ENCODE data around the gene GK. TPM values are rescaled to one million over a fixed set of nuclear protein-coding genes. Genes with fewer than 3 reads are reported as not detected.
A peak's percentile ranks its signal among the peaks of the same experiment; 100 is the strongest.
"Not testable (repeated sequence)": the region's sequence is repeated elsewhere in the genome, so short reads cannot be mapped to it uniquely, and the experiment has no call there.

The GK gene
- total RNA-seq, 1 donor from 2014 or later = 28.2 TPM

GRCh38 chrX:30626402-30626801 is 26.8 kb upstream of the GK start:
- Mint-ChIP-seq H3K27me3 (no peaks in the 10 kb centered on the region), H3K36me3 (no peaks in the 10 kb centered on the region), H3K9me3 (no peaks in the 10 kb centered on the region), H3K4me1 (ENCODE audit: unreplicated experiment) (no peaks in the 10 kb centered on the region), H3K4me3 (no peak overlapping the region), H3K27ac (no peak overlapping the region)
- no peak for DNase-seq (ENCODE audit: extremely low spot score, unreplicated experiment)
- no peak for TF ChIP-seq CTCF (conservative IDR thresholded peaks at IDR 0.05)

GRCh38 chrX:30627818-30628652 is 25.2 kb upstream of the GK start:
- no peak for DNase-seq (ENCODE audit: extremely low spot score, unreplicated experiment)
- Mint-ChIP-seq H3K27me3 (no peaks in the 10 kb centered on the region), H3K36me3 (no peaks in the 10 kb centered on the region), H3K27ac (peak overlapping the region; percentile 50), H3K9me3 (no peaks in the 10 kb centered on the region), H3K4me3 (no peak overlapping the region), H3K4me1 (ENCODE audit: unreplicated experiment) (no peaks in the 10 kb centered on the region)
- TF ChIP-seq CTCF (conservative IDR thresholded peaks at IDR 0.05) = no peak

GRCh38 chrX:30634070-30634469 is 19.2 kb upstream of the GK start:
- H3K4me3 Mint-ChIP-seq; H3K36me3 Mint-ChIP-seq; H3K27ac Mint-ChIP-seq; H3K9me3 Mint-ChIP-seq; H3K27me3 Mint-ChIP-seq; DNase-seq (ENCODE audit: extremely low spot score, unreplicated experiment); H3K4me1 Mint-ChIP-seq (ENCODE audit: unreplicated experiment): not testable (repeated sequence)

- no peak for DNase-seq (ENCODE audit: extremely low spot score, unreplicated experiment)
- Mint-ChIP-seq H3K9me3 (no peaks in the 10 kb centered on the region), H3K4me1 (ENCODE audit: unreplicated experiment) (no peaks in the 10 kb centered on the region), H3K27ac (no peak overlapping the region), H3K27me3 (no peaks in the 10 kb centered on the region), H3K4me3 (no peak overlapping the region), H3K36me3 (no peaks in the 10 kb centered on the region)
- TF ChIP-seq CTCF (conservative IDR thresholded peaks at IDR 0.05) = peak; percentile 66
These were observed 17.6 kb upstream of the GK start for GRCh38 chrX:30635630-30636029.

GRCh38 chrX:30637874-30638815 is 15.1 kb upstream of the GK start:
- Mint-ChIP-seq H3K36me3 (no peaks in the 10 kb centered on the region), H3K4me3 (no peak overlapping the region), H3K27ac (no peak overlapping the region), H3K4me1 (ENCODE audit: unreplicated experiment) (no peaks in the 10 kb centered on the region), H3K9me3 (no peaks in the 10 kb centered on the region), H3K27me3 (no peaks in the 10 kb centered on the region)
- no peak for TF ChIP-seq CTCF (conservative IDR thresholded peaks at IDR 0.05)
- no peak for DNase-seq (ENCODE audit: extremely low spot score, unreplicated experiment)

GRCh38 chrX:30639702-30640101 is 13.5 kb upstream of the GK start:
- not testable (repeated sequence) for H3K27me3 Mint-ChIP-seq; H3K4me3 Mint-ChIP-seq; H3K27ac Mint-ChIP-seq; H3K36me3 Mint-ChIP-seq; H3K4me1 Mint-ChIP-seq (ENCODE audit: unreplicated experiment); DNase-seq (ENCODE audit: extremely low spot score, unreplicated experiment); H3K9me3 Mint-ChIP-seq

Measured in type B pancreatic cell (in vitro differentiated cells).